Occipital lobe (tissue), 2 donors: Measurements from ENCODE around the gene KDM8. TPM values are rescaled to one million over a fixed set of nuclear protein-coding genes. Genes with fewer than 3 reads are reported as not detected.
A peak's percentile ranks its signal among the peaks of the same experiment; 100 is the strongest.
"Not testable (repeated sequence)": the region's sequence is repeated elsewhere in the genome, so short reads cannot be mapped to it uniquely, and the experiment has no call there.

ENCODE experiments used
- DNase-seq: peaks from one replicate; lab custom pipeline; 2025; lab: John Stamatoyannopoulos, UW
- total RNA-seq: library from RNA; depleted of rRNA; stranded (reverse); fragments of >200 nt; gene quantifications from one replicate; pipeline ENCODE4 v1.2.3, GENCODE V29; 2014

Gene KDM8
- total RNA-seq, 1 donor from 2014 or later = 1.9 TPM

- DNase-seq = no peak
These were observed 11.9 kb upstream of the KDM8 start for GRCh38 chr16:27191352-27191924.

GRCh38 chr16:27193300-27193990, 9.9 kb upstream of the KDM8 start:
- DNase-seq = no peak

DNA sequence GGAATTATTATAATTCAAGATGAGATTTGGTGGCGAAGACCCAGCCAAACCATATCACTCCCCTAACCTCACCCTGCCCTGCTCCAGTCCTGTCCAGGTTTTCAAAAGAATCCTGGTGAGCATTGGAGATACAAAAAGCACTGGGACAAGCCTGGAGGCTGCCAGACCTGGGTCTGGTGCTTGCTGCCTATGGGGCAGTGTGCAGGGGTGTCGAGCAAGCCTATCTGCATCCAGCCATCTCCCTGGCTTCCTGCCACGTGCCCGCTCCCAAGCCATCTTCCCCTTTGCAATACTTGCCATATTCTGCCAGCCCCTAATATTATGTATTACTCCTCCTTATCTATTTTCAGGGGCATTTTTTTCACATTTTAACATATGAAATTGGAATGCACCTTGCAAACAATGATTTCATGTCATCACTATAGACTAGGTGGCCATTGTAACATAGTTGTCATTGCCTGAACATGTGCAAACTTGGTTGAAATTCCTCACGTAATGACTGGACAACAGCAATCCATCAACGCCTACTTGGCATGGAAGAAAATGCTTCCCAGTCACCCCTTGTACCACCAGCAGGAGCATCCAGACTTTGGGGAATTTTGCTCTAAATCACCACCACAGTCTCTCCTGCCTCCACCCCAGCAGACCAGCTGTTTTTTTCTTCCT, 8.1 kb upstream of the KDM8 start:
- no peak for DNase-seq

- no peak for DNase-seq
These were observed 7.3 kb upstream of the KDM8 start for GRCh38 chr16:27195941-27196595.

GRCh38 chr16:27197004-27197403, 6.3 kb upstream of the KDM8 start:
- no peak for DNase-seq

DNA sequence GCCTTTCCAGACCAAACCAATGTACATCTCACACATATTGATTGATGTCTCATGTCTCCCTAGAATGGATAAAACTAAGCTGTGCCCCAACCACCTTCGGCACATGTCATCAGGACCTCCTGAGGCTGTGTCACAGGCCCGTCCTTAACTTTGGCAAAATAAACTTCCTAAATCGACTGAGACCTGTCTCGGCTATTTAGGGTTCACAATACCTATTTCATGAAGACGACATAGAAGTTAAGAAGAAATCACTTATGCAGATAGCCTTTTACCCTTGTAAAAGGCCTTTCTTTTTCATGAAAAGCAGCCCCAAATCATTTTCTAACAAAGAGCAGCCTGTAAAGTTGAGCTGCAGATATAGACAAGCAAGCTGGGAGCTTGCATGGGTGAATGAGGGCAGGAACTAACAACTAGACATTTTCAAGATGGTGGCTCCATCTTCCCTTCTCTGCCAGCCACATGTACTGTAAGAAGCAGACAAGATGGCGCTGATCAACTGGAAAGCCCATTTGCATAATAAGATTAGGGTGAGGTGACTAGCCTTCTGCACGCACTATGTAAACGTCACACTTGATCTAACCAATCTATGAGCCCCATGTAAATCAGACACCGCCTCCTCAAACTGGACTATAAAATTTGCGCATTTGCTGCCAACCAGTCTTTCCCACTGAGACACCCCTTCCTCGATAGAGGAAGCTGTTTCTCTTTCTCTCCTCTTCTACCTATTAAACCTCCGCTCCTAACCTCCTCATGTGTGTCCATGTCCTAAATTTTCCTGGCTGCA, 4.7 kb upstream of the KDM8 start:
- DNase-seq = no peak

DNA sequence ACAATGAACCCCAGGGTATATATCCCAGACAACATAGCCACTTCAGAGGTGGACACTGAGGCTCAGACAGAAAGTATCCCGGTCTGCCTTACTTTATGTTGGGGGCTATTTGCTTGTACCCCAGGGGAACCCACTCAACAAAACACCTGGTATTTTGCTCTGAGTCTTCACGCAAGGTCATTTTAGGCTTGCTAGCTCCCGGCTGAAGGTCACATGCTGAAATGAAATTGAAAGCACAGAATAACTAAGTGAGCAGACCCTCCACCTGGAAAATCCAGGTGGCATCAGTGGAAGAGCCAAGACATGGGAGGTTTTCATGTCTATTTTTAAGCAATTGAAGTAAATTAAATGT, 4.1 kb upstream of the KDM8 start:
- no peak for DNase-seq

DNA sequence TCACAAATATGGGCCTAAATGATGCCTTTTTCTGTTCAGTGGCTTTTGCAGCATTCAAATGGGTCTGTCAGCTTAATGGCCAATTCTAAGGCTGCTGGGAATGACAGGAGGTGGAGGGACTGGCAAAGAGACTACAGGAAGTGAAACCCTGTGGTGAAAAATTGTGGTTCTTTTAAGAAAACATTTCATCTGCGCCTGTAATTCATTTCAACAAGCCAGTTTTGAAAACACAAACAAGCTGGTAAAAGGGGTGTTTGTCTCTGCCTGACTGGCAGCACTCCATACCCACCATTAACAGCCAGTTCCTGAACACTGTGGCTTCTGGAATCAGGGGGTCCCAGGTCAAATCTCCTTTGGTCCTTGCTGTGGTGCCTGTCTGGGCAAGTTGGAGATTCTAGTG, 3.6 kb upstream of the KDM8 start:
- no peak for DNase-seq

- not testable (repeated sequence) for DNase-seq
These were observed 2.4 kb upstream of the KDM8 start for GRCh38 chr16:27200914-27201313.

GRCh38 chr16:27202923-27203506, 311 bp upstream of the KDM8 start:
- DNase-seq = peak; percentile 94

- DNase-seq = no peak
These were observed 1.1 kb downstream of the KDM8 start for GRCh38 chr16:27204312-27204915.

DNA sequence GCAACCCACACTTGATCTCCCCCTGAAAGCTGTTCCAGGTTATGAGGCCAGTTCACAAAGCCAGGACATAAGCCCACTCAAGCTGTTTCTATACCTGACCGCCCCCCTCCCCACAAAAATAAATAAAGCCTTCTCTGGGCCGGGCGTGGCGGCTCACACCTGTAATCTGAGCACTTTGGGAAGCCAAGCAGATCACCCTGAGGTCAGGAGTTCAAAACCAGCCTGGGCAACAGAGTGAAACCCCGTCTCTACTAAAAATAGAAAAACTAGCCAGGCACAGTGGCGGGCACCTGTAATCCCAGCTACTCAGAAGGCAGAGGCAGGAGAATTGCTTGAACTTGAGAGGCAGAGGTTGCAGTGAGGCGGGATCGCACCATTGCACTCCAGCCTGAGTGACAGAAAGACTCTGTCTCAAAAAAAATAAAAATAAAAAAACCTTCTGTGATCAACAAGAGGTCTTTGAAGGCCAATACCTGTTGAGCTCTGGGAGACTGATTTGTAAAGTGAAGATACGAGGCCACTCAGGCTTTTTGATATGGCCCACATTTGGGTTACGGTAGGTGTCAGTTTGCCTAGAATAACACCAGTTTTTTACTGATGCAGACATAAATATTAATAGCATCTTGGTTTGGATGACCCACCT, 2.2 kb downstream of the KDM8 start:
- DNase-seq = no peak

DNA sequence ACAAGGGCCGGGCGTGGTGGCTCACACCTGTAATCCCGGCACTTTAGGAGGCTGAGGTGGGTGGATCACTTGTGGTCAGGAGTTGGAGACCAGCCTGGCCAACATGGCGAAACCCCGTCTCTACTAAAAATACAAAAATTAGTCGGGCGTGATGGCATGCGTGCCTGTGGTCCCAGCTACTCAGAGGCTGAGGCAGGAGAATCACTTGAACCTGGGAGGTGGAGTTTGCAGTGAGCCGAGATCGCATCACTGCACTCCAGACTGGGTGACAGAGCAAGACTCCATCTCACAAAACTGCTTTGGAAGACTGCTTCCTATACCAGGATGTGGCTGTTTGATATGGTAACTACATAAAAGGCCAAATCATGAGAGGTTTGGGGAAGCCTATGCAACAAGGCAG, 3.8 kb downstream of the KDM8 start:
- not testable (repeated sequence) for DNase-seq

DNA sequence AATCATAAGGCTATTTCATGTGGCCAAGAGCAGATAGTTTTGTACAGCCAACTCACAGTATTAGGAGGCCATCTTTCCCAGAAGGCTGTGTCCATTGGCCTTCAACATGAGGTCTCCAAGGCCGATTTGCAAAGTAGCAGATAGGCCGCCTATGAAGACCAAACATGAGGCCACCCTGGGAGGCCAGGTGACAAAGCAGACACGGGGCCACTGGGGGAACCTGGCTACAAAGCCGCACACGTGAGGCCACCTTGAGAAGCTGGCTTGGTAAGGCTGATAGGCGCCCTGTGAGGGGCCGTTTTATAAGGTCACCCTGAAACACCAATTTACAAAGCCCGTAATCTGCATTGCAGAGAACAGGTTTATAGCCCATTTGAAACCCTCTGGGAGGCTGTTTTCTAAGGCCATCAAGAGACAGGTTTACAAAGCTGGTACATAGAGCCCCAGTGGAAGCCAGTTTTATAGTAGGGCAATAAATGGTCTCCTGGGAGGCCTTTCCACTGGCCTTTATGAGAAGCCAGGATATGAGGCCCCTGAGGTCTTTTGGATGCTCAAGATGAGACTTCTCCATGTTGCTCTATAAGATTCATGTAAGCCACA, 4.9 kb downstream of the KDM8 start:
- no peak for DNase-seq

GRCh38 chr16:27208796-27209195, 5.5 kb downstream of the KDM8 start:
- no peak for DNase-seq

GRCh38 chr16:27209591-27209990, 6.3 kb downstream of the KDM8 start:
- DNase-seq = no peak

GRCh38 chr16:27210174-27210573, 6.8 kb downstream of the KDM8 start:
- no peak for DNase-seq

GRCh38 chr16:27211026-27211425, 7.7 kb downstream of the KDM8 start:
- no peak for DNase-seq

- no peak for DNase-seq
These were observed 11.0 kb downstream of the KDM8 start for GRCh38 chr16:27214084-27214961.
